HCT116 (cell line): Measurements from ENCODE around the gene PARP9. TPM values are rescaled to one million over a fixed set of nuclear protein-coding genes. Genes with fewer than 3 reads are reported as not detected.

Source experiments
- ATAC-seq: fragments of 200-7000 bp; cut with Tn5 transposase; 2 replicates; pipeline ENCODE4 v1.9.1; 2020; ENCODE audit warnings: mild to moderate bottlenecking, moderate library complexity
- BruUV-seq: library from RNA; stranded (reverse); fragments of 400-500 nt; replicated peaks from 2 replicates; lab custom pipeline; 2021; lab: Mats Ljungman, UMichigan
- CTCF ChIA-PET: fragments of 300-600 bp; sonication (Branson Sonifier 250); formaldehyde crosslinking; loops from one replicate; lab custom pipeline; 2021; ENCODE audit warnings: antibody characterized with exemption; lab: Charles Lee
- POLR2A ChIA-PET: fragments of 300-600, 350-600 bp; sonication (Branson Sonifier 250); formaldehyde crosslinking; loops from one replicate; lab custom pipeline; 2021; ENCODE audit warnings: antibody characterized with exemption; lab: Charles Lee
- RAD21 ChIA-PET, 2 experiments: fragments of 300-600 bp; sonication (Branson Sonifier 250); formaldehyde crosslinking; loops; one replicate each; lab custom pipeline; 2023; ENCODE audit warnings: low total read pairs in 2 of 2; ENCODE audit not compliant: uncharacterized antibody in 2 of 2, unreplicated experiment in 2 of 2, low non-redundant PET in 1 of 2; lab: Charles Lee
- DNase-seq: peaks from one replicate; pipeline ENCODE4 v3.0.0-alpha.2; 2010; ENCODE audit warnings: low read depth, low spot score
- H2AFZ ChIP-seq: fragments of 200-600 bp; shearing (Covaris generic), sonication (generic); 2 replicates; pipeline ENCODE4 v1.6.1; 2017; ENCODE audit warnings: low read depth, mixed run types, mixed read lengths, antibody characterized with exemption, low read length; ENCODE audit not compliant: poor library complexity, severe bottlenecking
- H3K27ac ChIP-seq: 2 replicates; pipeline ENCODE4 v1.5.1; 2012; ENCODE audit warnings: low read depth, low read length
- H3K27me3 ChIP-seq: fragments of 200-600 bp; sonication (generic); 2 replicates; pipeline ENCODE4 v1.6.1; 2016; ENCODE audit warnings: mixed run types, low read length, mixed read lengths; ENCODE audit not compliant: insufficient read depth
- H3K36me3 ChIP-seq, 2 experiments: fragments of 200-500 bp in 1 of 2; fragments of 200-600 bp in 1 of 2; sonication (Bioruptor generic) in 1 of 2; sonication (generic) in 1 of 2; 2 replicates each; pipeline versions ENCODE4 v1.5.1 to v1.6.1; 2014 to 2016; ENCODE audit warnings: low read length in 2 of 2, inconsistent platforms in 1 of 2, mixed read lengths in 1 of 2, mixed run types in 1 of 2; ENCODE audit not compliant: insufficient read depth in 2 of 2, control insufficient read depth in 1 of 2
- H3K4me1 ChIP-seq, 2 experiments: fragments of 200-600 bp in 1 of 2; sonication (generic) in 1 of 2; 2 replicates each; pipeline versions ENCODE4 v1.5.1 to v1.6.1; 2012 to 2017; ENCODE audit warnings: low read length in 2 of 2, inconsistent platforms in 1 of 2, mild to moderate bottlenecking in 1 of 2, mixed read lengths in 1 of 2, mixed run types in 1 of 2, moderate library complexity in 1 of 2; ENCODE audit not compliant: insufficient read depth in 2 of 2, control insufficient read depth in 1 of 2
- H3K4me2 ChIP-seq: fragments of 200-600 bp; sonication (generic); 2 replicates; pipeline ENCODE4 v1.6.1; 2017; ENCODE audit warnings: mixed run types, low read length, mixed read lengths
- H3K4me3 ChIP-seq, 2 experiments: fragments of 200-600 bp in 1 of 2; sonication (generic) in 1 of 2; replicated peaks in 1 of 2; 2 replicates each; pipeline ENCODE4 v1.5.1; 2011 to 2016; ENCODE audit warnings: low read length in 2 of 2, control low read depth in 1 of 2, low read depth in 1 of 2, mild to moderate bottlenecking in 1 of 2, mixed read lengths in 1 of 2, mixed run types in 1 of 2
- H3K79me2 ChIP-seq: fragments of 200-600 bp; sonication (generic); 2 replicates; pipeline ENCODE4 v1.6.1; 2017; ENCODE audit warnings: mild to moderate bottlenecking, mixed run types, low read length, moderate library complexity, mixed read lengths; ENCODE audit not compliant: insufficient read depth
- H3K9ac ChIP-seq: fragments of 200-600 bp; sonication (generic); 2 replicates; pipeline ENCODE4 v1.6.1; 2016; ENCODE audit warnings: low read length, mixed read lengths
- H3K9me2 ChIP-seq: fragments of 200-600 bp; sonication (generic), shearing (Covaris generic); 2 replicates; pipeline ENCODE4 v1.6.1; 2017; ENCODE audit warnings: mixed run types, mild to moderate bottlenecking, moderate library complexity; ENCODE audit not compliant: insufficient read depth
- H3K9me3 ChIP-seq, 2 experiments: fragments of 200-500 bp in 1 of 2; fragments of 200-600 bp in 1 of 2; sonication (Bioruptor generic) in 1 of 2; sonication (generic) in 1 of 2; 2 replicates each; pipeline ENCODE4 v1.6.1; 2014 to 2017; ENCODE audit warnings: low read length in 2 of 2, mixed read lengths in 2 of 2, inconsistent platforms in 1 of 2, low read depth in 1 of 2, mild to moderate bottlenecking in 1 of 2, mixed run types in 1 of 2, moderate library complexity in 1 of 2; ENCODE audit not compliant: control insufficient read depth in 1 of 2, insufficient read depth in 1 of 2
- H4K20me1 ChIP-seq: fragments of 200-600 bp; sonication (generic), shearing (Covaris generic); 2 replicates; pipeline ENCODE4 v1.6.1; 2017; ENCODE audit warnings: mixed run types, mild to moderate bottlenecking, moderate library complexity; ENCODE audit not compliant: insufficient read depth
- ATF3 ChIP-seq: IDR thresholded peaks from 2 replicates; pipeline ENCODE4 v1.6.1; 2012
- CBX3 ChIP-seq: IDR thresholded peaks from 2 replicates; pipeline ENCODE4 v1.6.1; 2012; ENCODE audit warnings: low read depth
- CEBPB ChIP-seq: IDR thresholded peaks from 2 replicates; pipeline ENCODE4 v1.6.1; 2012; ENCODE audit warnings: low read depth
- ELF1 ChIP-seq: IDR thresholded peaks from 2 replicates; pipeline ENCODE4 v1.6.1; 2012; ENCODE audit warnings: low read depth, borderline replicate concordance
- EZH2 ChIP-seq: fragments of 200-600 bp; sonication (generic); IDR thresholded peaks from 2 replicates; pipeline ENCODE4 v1.6.1; 2017; ENCODE audit warnings: antibody characterized with exemption, mixed run types
- JUND ChIP-seq: IDR thresholded peaks from 2 replicates; pipeline ENCODE4 v1.6.1; 2012
- MAX ChIP-seq: IDR thresholded peaks from 2 replicates; pipeline ENCODE4 v1.6.1; 2012
- POLR2A ChIP-seq: IDR thresholded peaks from 2 replicates; pipeline ENCODE4 v1.7.0; 2011; ENCODE audit warnings: borderline replicate concordance; ENCODE audit not compliant: insufficient read depth, insufficient read length; ENCODE audit errors: extremely low read depth
- REST ChIP-seq: IDR thresholded peaks from 2 replicates; pipeline ENCODE4 v1.6.1; 2012; ENCODE audit warnings: low read depth
- SIN3A ChIP-seq: IDR thresholded peaks from 2 replicates; pipeline ENCODE4 v1.6.1; 2012; ENCODE audit warnings: low read depth
- SRF ChIP-seq: IDR thresholded peaks from 2 replicates; pipeline ENCODE4 v1.6.1; 2012; ENCODE audit warnings: low read depth
- YY1 ChIP-seq: IDR thresholded peaks from 2 replicates; pipeline ENCODE4 v1.6.1; 2011; ENCODE audit warnings: low read length, low read depth, moderate library complexity, mild to moderate bottlenecking; ENCODE audit not compliant: insufficient replicate concordance; ENCODE audit errors: extremely low read depth
- ZFX ChIP-seq: fragments of 450-650 bp; IDR thresholded peaks from 2 replicates; pipeline ENCODE4 v1.6.1; 2017
- intact Hi-C: fragments of 100-400 bp; cut with micrococcal nuclease; formaldehyde crosslinking; loops from 2 replicates; pipeline ENCODE4 v1.10.0; 2022
- total RNA-seq: library from RNA; stranded (reverse); gene quantifications from one replicate; pipeline ENCODE4 v1.2.1, GENCODE V29; 2021; ENCODE audit not compliant: unreplicated experiment

PARP9 gene
- total RNA-seq, 1 experiment from 2014 or later: 9.5 TPM

GRCh38 chr3:122580470-122580869, 16.4 kb upstream of the PARP9 start:
- Histone ChIP-seq H3K4me2 (no peak overlapping the region), H3K4me1 (no peaks in the 10 kb centered on the region), H3K27ac (no peak overlapping the region), H4K20me1 (no peaks in the 10 kb centered on the region), H2AFZ (no peak overlapping the region), H3K9ac (no peak overlapping the region), H3K9me2 (no peaks in the 10 kb centered on the region)
- ChIA-PET POLR2A (no interaction called here), RAD21 (no interaction called here)
- no TSS peak for BruUV-seq
- TF ChIP-seq YY1: no peak
- TF ChIP-seq MAX: no peak
- TF ChIP-seq SRF: no peak
- TF ChIP-seq ZFX: no peak
- TF ChIP-seq REST: no peak
- no peak for TF ChIP-seq SIN3A
- no peak for TF ChIP-seq ELF1
- no peak for TF ChIP-seq CEBPB
- no peak for TF ChIP-seq ATF3
- no peak for TF ChIP-seq POLR2A
- no peak for TF ChIP-seq CBX3
- no peak for TF ChIP-seq EZH2
- TF ChIP-seq JUND: no peak
- TF ChIP-seq, all 23 proteins: peak for 0
- Histone ChIP-seq H3K79me2 (no peaks in the 10 kb centered on the region), H3K27me3 (no peaks in the 10 kb centered on the region), H3K9me3 (peaks cover 15 to 23% of the 10 kb centered on the region in 2 experiments; a peak in 2 of 4 replicates), H3K36me3 (peaks cover 0 to 4% of the 10 kb centered on the region in 2 experiments; a peak in 1 of 4 replicates), H3K4me3 (no peak overlapping the region)
- DNase-seq (no peak), ATAC-seq (no peak)
- intact Hi-C loops: no loop called here
- CTCF ChIA-PET: no interaction called here
